Hindlimb muscle (tissue), 1 donor: Measurements from ENCODE around the gene SUB1. TPM values are rescaled to one million over a fixed set of nuclear protein-coding genes. Genes with fewer than 3 reads are reported as not detected.
"Not testable (repeated sequence)": the region's sequence is repeated elsewhere in the genome, so short reads cannot be mapped to it uniquely, and the experiment has no call there.

Experiments used
- DNase-seq: peaks from one replicate; pipeline ENCODE4 v3.0.0-alpha.2; 2013
- polyA plus RNA-seq: library from polyadenylated mRNA; unstranded; fragments of 120-200 nt; gene quantifications from one replicate; pipeline ENCODE4 v1.2.1, GENCODE V29; 2013; ENCODE audit not compliant: insufficient read length

SUB1 gene
- polyA plus RNA-seq, 1 donor: 203 TPM

- no peak for DNase-seq
Measured at GRCh38 chr5:32566319-32567111, 18.8 kb upstream of the SUB1 start.

GRCh38 chr5:32571128-32571527, 14.2 kb upstream of the SUB1 start:
- DNase-seq: no peak

- no peak for DNase-seq
Measured at GRCh38 chr5:32572778-32573480, 12.4 kb upstream of the SUB1 start.

GRCh38 chr5:32573481-32573854, 11.9 kb upstream of the SUB1 start:
- not testable (repeated sequence) for DNase-seq

- DNase-seq: no peak
Measured at GRCh38 chr5:32574540-32575175, 10.7 kb upstream of the SUB1 start.

GRCh38 chr5:32578363-32578762, 7.0 kb upstream of the SUB1 start:
- no peak for DNase-seq

- DNase-seq: no peak
Measured at GRCh38 chr5:32578764-32579163, 6.6 kb upstream of the SUB1 start.

GRCh38 chr5:32581010-32581785, 4.2 kb upstream of the SUB1 start:
- no peak for DNase-seq

- DNase-seq: no peak
Measured at GRCh38 chr5:32583582-32584232, 1.6 kb upstream of the SUB1 start.

- DNase-seq: no peak
Measured at GRCh38 chr5:32584646-32585045, 711 bp upstream of the SUB1 start.

- DNase-seq: no peak
Measured at GRCh38 chr5:32585122-32585445, 273 bp upstream of the SUB1 start.

GRCh38 chr5:32586276-32586599, 881 bp downstream of the SUB1 start:
- no peak for DNase-seq

- DNase-seq: no peak
Measured at GRCh38 chr5:32587067-32587551, 1.8 kb downstream of the SUB1 start.

- no peak for DNase-seq
Measured at GRCh38 chr5:32589416-32589815, 4.1 kb downstream of the SUB1 start.

GRCh38 chr5:32589942-32590869, 4.8 kb downstream of the SUB1 start:
- DNase-seq: peak; percentile 52

GRCh38 chr5:32595118-32595517, 9.8 kb downstream of the SUB1 start:
- DNase-seq: no peak

- no peak for DNase-seq
Measured at GRCh38 chr5:32597041-32597629, 11.8 kb downstream of the SUB1 start.

GRCh38 chr5:32598260-32598937, 13.0 kb downstream of the SUB1 start:
- no peak for DNase-seq

GRCh38 chr5:32598997-32599549, 13.7 kb downstream of the SUB1 start:
- DNase-seq: no peak

- DNase-seq: no peak
Measured at GRCh38 chr5:32600054-32600622, 14.8 kb downstream of the SUB1 start.
